Kidney (tissue), 14 donors: Measurements from ENCODE around the gene FXYD4. TPM values are rescaled to one million over a fixed set of nuclear protein-coding genes. Genes with fewer than 3 reads are reported as not detected.
A peak's percentile ranks its signal among the peaks of the same experiment; 100 is the strongest.
"Not testable (repeated sequence)": the region's sequence is repeated elsewhere in the genome, so short reads cannot be mapped to it uniquely, and the experiment has no call there.

ENCODE experiments used
- DNase-seq, 5 donors: peaks; one replicate each; pipeline ENCODE4 v3.0.0-alpha.2; 2013 to 2020
- FAIRE-seq: peaks from 2 replicates; lab custom pipeline; 2012; peaks lifted over from hg19 to GRCh38; lab: Jason Lieb, UNC
- H3K27ac ChIP-seq, 2 donors: one replicate each; pipeline ENCODE4 v1.7.0; 2013; ENCODE audit warnings: low read depth in 2 of 2, low read length in 2 of 2, inconsistent platforms in 1 of 2
- H3K27me3 ChIP-seq: one replicate; pipeline ENCODE4 v1.7.1; 2013; ENCODE audit warnings: low read length, inconsistent platforms; ENCODE audit not compliant: control insufficient read depth, insufficient read depth
- H3K36me3 ChIP-seq, 3 donors: one replicate each; pipeline versions ENCODE4 v1.7.0 to v1.7.1; 2013; ENCODE audit warnings: low read length in 3 of 3, control low read depth in 1 of 3, inconsistent platforms in 1 of 3; ENCODE audit not compliant: insufficient read depth in 3 of 3, control insufficient read depth in 2 of 3
- H3K4me1 ChIP-seq, 3 donors: one replicate each; pipeline versions ENCODE4 v1.7.0 to v1.7.1; 2013; ENCODE audit warnings: low read length in 3 of 3, inconsistent platforms in 1 of 3, low read depth in 1 of 3; ENCODE audit not compliant: control insufficient read depth in 2 of 3, insufficient read depth in 2 of 3
- H3K4me3 ChIP-seq, 3 donors: one replicate each; pipeline versions ENCODE4 v1.7.0 to v1.8.1; 2013; ENCODE audit warnings: low read length in 3 of 3, control low read depth in 1 of 3, inconsistent platforms in 1 of 3
- H3K9ac ChIP-seq, 3 donors: one replicate each; pipeline versions ENCODE4 v1.7.0 to v1.7.1; 2013; ENCODE audit warnings: low read length in 3 of 3, control low read depth in 1 of 3, inconsistent platforms in 1 of 3
- H3K9me3 ChIP-seq, 3 donors: one replicate each; pipeline versions ENCODE4 v1.7.0 to v1.7.1; 2013; ENCODE audit warnings: low read length in 3 of 3, control low read depth in 1 of 3, inconsistent platforms in 1 of 3; ENCODE audit not compliant: control insufficient read depth in 2 of 3, insufficient read depth in 1 of 3
- intact Hi-C: fragments of 100-400 bp; cut with DNase I; formaldehyde crosslinking; loops from one replicate; pipeline ENCODE4 v1.11.1; 2022
- polyA plus RNA-seq: library from polyadenylated mRNA; stranded (reverse); fragments of 350-450 nt; fragmentation: Illumina TruSeq; extraction: RNeasy Lipid Tissue Mini Kit (QIAGEN cat#74804); gene quantifications from one replicate; pipeline ENCODE4 v1.2.3, GENCODE V29; 2014; ENCODE audit warnings: low read depth, low replicate concordance; ENCODE audit not compliant: insufficient read depth
- total RNA-seq: library from RNA; stranded (reverse); fragmentation: NEBNext Ultra II Directional; extraction: Animal tissue kit (Norgen Biotek cat#: 25700); gene quantifications from one replicate; pipeline ENCODE4 v1.2.1, GENCODE V29; 2021
- TF ChIP-seq, protein P1 (sequence below): IDR thresholded peaks from 3 replicates; pipeline ENCODE4 v1.5.1; 2012; ENCODE audit warnings: mild to moderate bottlenecking, moderate library complexity, borderline replicate concordance; ENCODE audit not compliant: insufficient read depth; ENCODE audit errors: extremely low read depth
- donor health status: control.
- donor health status: control.
- donor health status: control.
- donor health status: control.
- donor health status: control.
- donor health status: DM: yes; HTN: yes; CAD: no.
- donor health status: Normal renal cell carcinoma (clear cell type).

The FXYD4 gene
- total and polyA plus RNA-seq, 2 donors from 2014 or later, result 109 to 392 TPM

DNA sequence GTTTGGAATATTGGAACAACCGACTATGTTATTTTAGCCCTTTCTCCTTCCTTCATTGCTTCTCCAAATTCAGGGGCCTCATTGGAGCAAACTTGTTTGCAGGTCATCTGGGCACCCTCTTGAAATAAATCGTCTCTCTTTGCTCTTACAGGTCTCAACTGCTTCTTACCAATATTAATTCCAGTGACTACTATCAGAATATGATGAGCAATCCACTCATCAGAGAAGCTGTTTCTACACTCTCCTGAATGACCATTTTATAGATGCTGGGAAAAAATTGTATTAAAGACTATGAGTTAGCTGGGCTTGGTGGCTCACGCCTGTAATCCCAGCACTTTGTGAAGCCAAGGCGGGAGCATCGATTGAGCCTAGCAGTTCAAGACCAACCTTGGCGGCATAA is 50.1 kb downstream of the FXYD4 start:
- Histone ChIP-seq H3K9me3 (no peaks in the 10 kb centered on the region), H3K27me3 (no peaks in the 10 kb centered on the region), H3K4me1 (peaks cover 0 to 3% (median 0%) of the 10 kb centered on the region in 3 donors), H3K9ac (no peak overlapping the region), H3K36me3 (no peaks in the 10 kb centered on the region), H3K4me3 (no peak overlapping the region), H3K27ac (peak overlapping the region in 1 of 2 donors; percentile 93)
- TF ChIP-seq, protein P1, sequence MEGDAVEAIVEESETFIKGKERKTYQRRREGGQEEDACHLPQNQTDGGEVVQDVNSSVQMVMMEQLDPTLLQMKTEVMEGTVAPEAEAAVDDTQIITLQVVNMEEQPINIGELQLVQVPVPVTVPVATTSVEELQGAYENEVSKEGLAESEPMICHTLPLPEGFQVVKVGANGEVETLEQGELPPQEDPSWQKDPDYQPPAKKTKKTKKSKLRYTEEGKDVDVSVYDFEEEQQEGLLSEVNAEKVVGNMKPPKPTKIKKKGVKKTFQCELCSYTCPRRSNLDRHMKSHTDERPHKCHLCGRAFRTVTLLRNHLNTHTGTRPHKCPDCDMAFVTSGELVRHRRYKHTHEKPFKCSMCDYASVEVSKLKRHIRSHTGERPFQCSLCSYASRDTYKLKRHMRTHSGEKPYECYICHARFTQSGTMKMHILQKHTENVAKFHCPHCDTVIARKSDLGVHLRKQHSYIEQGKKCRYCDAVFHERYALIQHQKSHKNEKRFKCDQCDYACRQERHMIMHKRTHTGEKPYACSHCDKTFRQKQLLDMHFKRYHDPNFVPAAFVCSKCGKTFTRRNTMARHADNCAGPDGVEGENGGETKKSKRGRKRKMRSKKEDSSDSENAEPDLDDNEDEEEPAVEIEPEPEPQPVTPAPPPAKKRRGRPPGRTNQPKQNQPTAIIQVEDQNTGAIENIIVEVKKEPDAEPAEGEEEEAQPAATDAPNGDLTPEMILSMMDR, result no peak
- DNase-seq, result no peak
- intact Hi-C loops, result no loop called here
- no peak for FAIRE-seq

DNA sequence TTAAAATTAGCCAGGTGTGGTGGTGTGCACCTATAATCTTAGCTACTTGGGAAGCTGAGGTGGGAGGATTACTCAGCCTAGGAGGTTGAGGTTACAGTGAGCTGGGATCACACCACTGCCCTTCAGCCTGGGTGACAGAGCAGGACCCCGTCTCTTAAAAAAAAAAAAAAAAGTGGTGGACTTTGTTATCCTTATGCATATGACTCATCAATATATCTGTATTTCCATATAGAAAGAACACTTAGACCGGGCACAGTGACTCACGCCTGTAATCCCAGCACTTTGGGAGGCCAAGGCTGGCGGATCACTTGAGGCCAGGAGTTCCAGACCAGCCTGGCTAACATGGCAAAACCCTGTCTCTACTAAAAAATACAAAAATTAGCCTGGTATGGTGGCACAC is 50.5 kb downstream of the FXYD4 start:
- intact Hi-C loops, H3K4me1 ChIP-seq, H3K27me3 ChIP-seq, DNase-seq, H3K9me3 ChIP-seq, H3K36me3 ChIP-seq, H3K27ac ChIP-seq, H3K4me3 ChIP-seq, H3K9ac ChIP-seq, FAIRE-seq: not testable (repeated sequence)

DNA sequence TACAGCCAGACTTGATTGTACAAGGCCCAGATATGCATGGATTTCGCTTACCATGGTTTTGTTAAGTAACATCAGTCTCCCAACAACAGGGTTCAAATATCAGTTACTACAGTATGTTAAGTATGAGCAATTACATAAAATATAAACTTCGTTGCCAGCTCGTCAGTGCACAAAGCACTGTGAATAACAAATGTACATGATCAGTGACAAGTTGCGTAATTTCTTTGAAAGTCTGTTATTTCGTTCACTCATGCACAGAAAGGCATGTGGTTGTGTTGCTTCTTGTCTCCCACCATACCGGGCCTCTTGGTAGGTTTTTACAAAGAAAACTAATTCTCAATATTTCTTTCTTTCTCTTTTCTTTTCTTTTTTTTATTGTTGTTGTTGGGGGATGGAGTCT is 53.0 kb downstream of the FXYD4 start:
- Histone ChIP-seq H3K27ac (no peak overlapping the region), H3K4me3 (no peak overlapping the region), H3K27me3 (no peaks in the 10 kb centered on the region), H3K4me1 (peaks cover 0 to 3% (median 0%) of the 10 kb centered on the region in 3 donors), H3K36me3 (no peaks in the 10 kb centered on the region), H3K9ac (no peak overlapping the region), H3K9me3 (no peaks in the 10 kb centered on the region)
- intact Hi-C loops, result no loop called here
- TF ChIP-seq, protein P1, result no peak
- FAIRE-seq, result no peak
- no peak for DNase-seq

Other genes with a start within 250 kb of the FXYD4 start
- gene CSGALNACT2, start 233.2 kb upstream of the FXYD4 start, total RNA-seq, result 20.0 TPM
- gene CSGALNACT2, start 233.2 kb upstream of the FXYD4 start, polyA plus RNA-seq, result 4.8 TPM
- 3.6 TPM for gene RASGEF1A, start 104.6 kb upstream of the FXYD4 start, total RNA-seq
- gene RASGEF1A, start 104.6 kb upstream of the FXYD4 start, polyA plus RNA-seq, result 2.8 TPM
- gene HNRNPF, start 37.5 kb downstream of the FXYD4 start, total RNA-seq, result 190 TPM
- gene HNRNPF, start 37.5 kb downstream of the FXYD4 start, polyA plus RNA-seq, result 74.0 TPM
- 7.1 TPM for gene ZNF487, start 65.5 kb downstream of the FXYD4 start, total RNA-seq
- gene ZNF487, start 65.5 kb downstream of the FXYD4 start, polyA plus RNA-seq, result 9.7 TPM
- 4.7 TPM for gene ZNF239, start 203.0 kb downstream of the FXYD4 start, total RNA-seq
- gene ZNF239, start 203.0 kb downstream of the FXYD4 start, polyA plus RNA-seq, result 4.5 TPM
- 4.9 TPM for gene ZNF485, start 234.8 kb downstream of the FXYD4 start, total RNA-seq
- gene ZNF485, start 234.8 kb downstream of the FXYD4 start, polyA plus RNA-seq, result 1.8 TPM